ENCODE results near the gene PAGE3.

GRCh38 chrX:55220119-55220794 is 44.5 kb downstream of the PAGE3 start, which contains the start of gene PAGE5:
- TF ChIP-seq HDGF (IDR thresholded peaks at IDR 0.05; ENCODE audit: borderline replicate concordance) (no peak), BHLHE40 (IDR thresholded peaks at IDR 0.05; ENCODE audit: borderline replicate concordance) (no peak)

Measured in HEK293T (cell line).